Left ventricle myocardium inferior (tissue), 1 donor: ENCODE results near the gene MALRD1. TPM values are rescaled to one million over a fixed set of nuclear protein-coding genes. Genes with fewer than 3 reads are reported as not detected.

ENCODE experiments used
- DNase-seq: peaks from one replicate; pipeline ENCODE4 v3.0.0-alpha.2; 2020
- H3K27ac ChIP-seq: fragments of 200-600 bp; replicated peaks from 2 replicates; pipeline ENCODE4 v1.8.0; 2021
- H3K27me3 ChIP-seq: fragments of 200-600 bp; 2 replicates; pipeline ENCODE4 v1.8.0; 2021; ENCODE audit warnings: low read depth
- H3K36me3 ChIP-seq: fragments of 200-600 bp; 2 replicates; pipeline ENCODE4 v1.8.0; 2021
- H3K4me1 ChIP-seq: fragments of 200-600 bp; 2 replicates; pipeline ENCODE4 v1.8.0; 2021
- H3K4me3 ChIP-seq: fragments of 200-600 bp; 2 replicates; pipeline ENCODE4 v1.8.0; 2021; ENCODE audit warnings: mild to moderate bottlenecking, moderate library complexity
- H3K9me3 ChIP-seq: fragments of 200-600 bp; replicated peaks from 2 replicates; pipeline ENCODE4 v1.8.0; 2021
- CTCF ChIP-seq: fragments of 200-600 bp; IDR thresholded peaks from 2 replicates; pipeline ENCODE4 v1.8.0; 2021; ENCODE audit warnings: antibody characterized with exemption, mild to moderate bottlenecking, borderline replicate concordance
- intact Hi-C: fragments of 100-400 bp; cut with micrococcal nuclease; formaldehyde crosslinking; loops from one replicate; pipeline ENCODE4 v1.11.0; 2022
- total RNA-seq: library from RNA; stranded (reverse); fragmentation: NEBNext Ultra II Directional; extraction: Animal tissue kit (Norgen Biotek cat#: 25700); gene quantifications from one replicate; pipeline ENCODE4 v1.2.1, GENCODE V29; 2021
- donor health status: DM: no; HTN: yes; CAD: no; lungs with severe emphysema.

Gene MALRD1
- total RNA-seq, 1 donor from 2014 or later: 0.47 TPM

- no peak for DNase-seq
- Histone ChIP-seq H3K4me1 (no peaks in the 10 kb centered on the region), H3K27me3 (no peaks in the 10 kb centered on the region), H3K9me3 (no peaks in the 10 kb centered on the region), H3K4me3 (no peak overlapping the region), H3K36me3 (no peaks in the 10 kb centered on the region), H3K27ac (no peak overlapping the region)
- intact Hi-C loops: no loop called here
- TF ChIP-seq CTCF: no peak
Observed at GRCh38 chr10:19570991-19571390, 522.4 kb downstream of the MALRD1 start.

- H3K36me3 ChIP-seq: no peaks in the 10 kb centered on the region
- intact Hi-C loops: no loop called here
- H3K4me3 ChIP-seq: no peak overlapping the region
- H3K27me3 ChIP-seq: no peaks in the 10 kb centered on the region
- H3K27ac ChIP-seq: no peak overlapping the region
- H3K4me1 ChIP-seq: no peaks in the 10 kb centered on the region
- DNase-seq: no peak
- no peak for TF ChIP-seq CTCF
- no peaks in the 10 kb centered on the region for H3K9me3 ChIP-seq
Observed at GRCh38 chr10:19572056-19572455, 523.5 kb downstream of the MALRD1 start.

GRCh38 chr10:19576576-19576975 lies 528.0 kb downstream of the MALRD1 start:
- Histone ChIP-seq H3K36me3 (no peaks in the 10 kb centered on the region), H3K27me3 (no peaks in the 10 kb centered on the region), H3K27ac (no peak overlapping the region), H3K4me1 (no peaks in the 10 kb centered on the region), H3K4me3 (no peak overlapping the region), H3K9me3 (no peaks in the 10 kb centered on the region)
- intact Hi-C loops: no loop called here
- TF ChIP-seq CTCF: no peak
- no peak for DNase-seq

- H3K27ac ChIP-seq: no peak overlapping the region
- intact Hi-C loops: no loop called here
Observed at GRCh38 chr10:19577381-19577780, 528.8 kb downstream of the MALRD1 start.

GRCh38 chr10:19577807-19578206 lies 529.2 kb downstream of the MALRD1 start:
- H3K36me3 ChIP-seq: no peaks in the 10 kb centered on the region
- no peaks in the 10 kb centered on the region for H3K27me3 ChIP-seq
- intact Hi-C loops: no loop called here
- no peak overlapping the region for H3K27ac ChIP-seq
- TF ChIP-seq CTCF: no peak
- H3K9me3 ChIP-seq: no peaks in the 10 kb centered on the region
- no peak overlapping the region for H3K4me3 ChIP-seq
- no peaks in the 10 kb centered on the region for H3K4me1 ChIP-seq
- DNase-seq: no peak

More at GRCh38 chr10:19577381-19577780, 528.8 kb downstream of the MALRD1 start:
- H3K27me3 ChIP-seq: no peaks in the 10 kb centered on the region
- H3K4me1 ChIP-seq: no peaks in the 10 kb centered on the region
- no peak for TF ChIP-seq CTCF
- no peak overlapping the region for H3K4me3 ChIP-seq
- no peak for DNase-seq
- H3K36me3 ChIP-seq: no peaks in the 10 kb centered on the region
- no peaks in the 10 kb centered on the region for H3K9me3 ChIP-seq

GRCh38 chr10:19578571-19578970 lies 530.0 kb downstream of the MALRD1 start:
- TF ChIP-seq CTCF: no peak
- Histone ChIP-seq H3K4me1 (no peaks in the 10 kb centered on the region), H3K9me3 (no peaks in the 10 kb centered on the region), H3K27ac (no peak overlapping the region), H3K27me3 (no peaks in the 10 kb centered on the region), H3K4me3 (no peak overlapping the region), H3K36me3 (no peaks in the 10 kb centered on the region)
- intact Hi-C loops: no loop called here
- no peak for DNase-seq
